DND-41 (cell line): ENCODE measurements around the gene KCNC1.

Experiments used
- ATAC-seq: fragments of 200-7000 bp; cut with Tn5 transposase; 3 replicates; pipeline ENCODE4 v1.9.1; 2021; ENCODE audit warnings: low read depth; ENCODE audit not compliant: insufficient read depth
- DNase-seq: peaks from one replicate; pipeline ENCODE4 v3.0.0-alpha.2; 2020
- H2AFZ ChIP-seq: 2 replicates; pipeline ENCODE4 v1.6.0; 2012; ENCODE audit warnings: low read depth, low read length
- H3K27ac ChIP-seq: 2 replicates; pipeline ENCODE4 v1.5.1; 2012; ENCODE audit warnings: low read length, inconsistent platforms
- H3K27me3 ChIP-seq: fragments of 200-600 bp; sonication (generic); 2 replicates; pipeline ENCODE4 v1.6.0; 2012; ENCODE audit warnings: low read length, mild to moderate bottlenecking, inconsistent platforms; ENCODE audit not compliant: insufficient read depth, poor library complexity
- H3K36me3 ChIP-seq: 2 replicates; pipeline ENCODE4 v1.5.1; 2012; ENCODE audit warnings: low read length, inconsistent platforms; ENCODE audit not compliant: insufficient read depth
- H3K4me1 ChIP-seq: 2 replicates; pipeline ENCODE4 v1.5.1; 2012; ENCODE audit warnings: mild to moderate bottlenecking, low read length; ENCODE audit not compliant: insufficient read depth
- H3K4me2 ChIP-seq: 2 replicates; pipeline ENCODE4 v1.6.0; 2012; ENCODE audit warnings: mild to moderate bottlenecking, moderate library complexity, low read length, inconsistent platforms; ENCODE audit not compliant: insufficient read depth
- H3K4me3 ChIP-seq, 2 experiments: fragments of 200-600 bp in 1 of 2; shearing (Covaris generic) in 1 of 2; 2 replicates each; pipeline ENCODE4 v1.5.1; 2012 to 2016; ENCODE audit warnings: inconsistent platforms in 2 of 2, low read length in 2 of 2, mild to moderate bottlenecking in 2 of 2, low read depth in 1 of 2, moderate library complexity in 1 of 2
- H3K79me2 ChIP-seq: 2 replicates; pipeline ENCODE4 v1.6.0; 2012; ENCODE audit warnings: low read length, inconsistent platforms; ENCODE audit not compliant: insufficient read depth
- H3K9ac ChIP-seq: 2 replicates; pipeline ENCODE4 v1.6.0; 2012; ENCODE audit warnings: low read depth, mild to moderate bottlenecking, inconsistent platforms, low read length, moderate library complexity
- H3K9me3 ChIP-seq: 2 replicates; pipeline ENCODE4 v1.5.1; 2012; ENCODE audit warnings: low read length, moderate library complexity, mild to moderate bottlenecking, inconsistent platforms; ENCODE audit not compliant: insufficient read depth, severe bottlenecking
- H4K20me1 ChIP-seq: 2 replicates; pipeline ENCODE4 v1.6.0; 2012; ENCODE audit warnings: low read length; ENCODE audit not compliant: insufficient read depth
- EZH2 ChIP-seq: IDR thresholded peaks from 3 replicates; pipeline ENCODE4 v1.6.1; 2012; ENCODE audit warnings: borderline replicate concordance, low read depth, mild to moderate bottlenecking, moderate library complexity, low read length, inconsistent platforms; ENCODE audit not compliant: severe bottlenecking
- TF ChIP-seq, protein P1 (sequence below): IDR thresholded peaks from 2 replicates; pipeline ENCODE4 v1.5.1; 2012; ENCODE audit warnings: borderline replicate concordance, low read length, moderate library complexity, mild to moderate bottlenecking; ENCODE audit not compliant: poor library complexity, severe bottlenecking; ENCODE audit errors: extremely low read depth

Gene KCNC1

DNA sequence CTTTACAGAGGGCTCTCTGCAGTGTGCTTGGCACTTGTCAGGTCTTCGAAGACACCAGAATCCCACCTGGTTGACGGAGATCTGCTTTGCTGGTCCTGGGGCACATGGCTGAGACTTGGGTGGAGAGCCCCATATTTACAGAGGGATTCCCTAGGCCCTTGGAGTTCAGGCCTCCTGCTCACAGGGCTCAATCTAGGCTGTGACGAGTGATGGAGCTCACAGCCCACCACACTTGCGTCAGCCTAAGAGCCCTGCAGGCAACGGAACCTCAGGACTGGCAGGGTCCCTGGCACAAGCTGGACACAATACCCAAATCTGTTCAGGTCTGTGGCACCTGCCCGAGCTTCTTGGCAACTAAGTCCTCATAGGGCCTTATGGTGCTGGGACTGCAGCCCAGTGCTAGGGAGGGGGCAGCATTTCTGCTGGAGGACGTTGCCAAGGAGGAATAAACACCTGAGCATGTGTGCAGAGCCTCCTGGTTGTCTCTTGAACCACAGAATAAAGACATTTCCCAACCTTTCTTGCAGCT, 59.1 kb downstream of the KCNC1 start:
- TF ChIP-seq, protein P1, sequence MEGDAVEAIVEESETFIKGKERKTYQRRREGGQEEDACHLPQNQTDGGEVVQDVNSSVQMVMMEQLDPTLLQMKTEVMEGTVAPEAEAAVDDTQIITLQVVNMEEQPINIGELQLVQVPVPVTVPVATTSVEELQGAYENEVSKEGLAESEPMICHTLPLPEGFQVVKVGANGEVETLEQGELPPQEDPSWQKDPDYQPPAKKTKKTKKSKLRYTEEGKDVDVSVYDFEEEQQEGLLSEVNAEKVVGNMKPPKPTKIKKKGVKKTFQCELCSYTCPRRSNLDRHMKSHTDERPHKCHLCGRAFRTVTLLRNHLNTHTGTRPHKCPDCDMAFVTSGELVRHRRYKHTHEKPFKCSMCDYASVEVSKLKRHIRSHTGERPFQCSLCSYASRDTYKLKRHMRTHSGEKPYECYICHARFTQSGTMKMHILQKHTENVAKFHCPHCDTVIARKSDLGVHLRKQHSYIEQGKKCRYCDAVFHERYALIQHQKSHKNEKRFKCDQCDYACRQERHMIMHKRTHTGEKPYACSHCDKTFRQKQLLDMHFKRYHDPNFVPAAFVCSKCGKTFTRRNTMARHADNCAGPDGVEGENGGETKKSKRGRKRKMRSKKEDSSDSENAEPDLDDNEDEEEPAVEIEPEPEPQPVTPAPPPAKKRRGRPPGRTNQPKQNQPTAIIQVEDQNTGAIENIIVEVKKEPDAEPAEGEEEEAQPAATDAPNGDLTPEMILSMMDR = no peak
- TF ChIP-seq EZH2 = no peak
- Histone ChIP-seq H3K4me1 (no peaks in the 10 kb centered on the region), H3K9ac (no peak overlapping the region), H3K9me3 (no peaks in the 10 kb centered on the region), H4K20me1 (peaks cover 3% of the 10 kb centered on the region; the same call in 1 of the 2 replicates), H3K27ac (no peak overlapping the region), H3K4me2 (no peak overlapping the region), H3K79me2 (no peaks in the 10 kb centered on the region), H3K4me3 (no peak overlapping the region), H3K27me3 (no peaks in the 10 kb centered on the region), H3K36me3 (no peaks in the 10 kb centered on the region), H2AFZ (no peak overlapping the region)
- no peak for DNase-seq
- no peak for ATAC-seq

DNA sequence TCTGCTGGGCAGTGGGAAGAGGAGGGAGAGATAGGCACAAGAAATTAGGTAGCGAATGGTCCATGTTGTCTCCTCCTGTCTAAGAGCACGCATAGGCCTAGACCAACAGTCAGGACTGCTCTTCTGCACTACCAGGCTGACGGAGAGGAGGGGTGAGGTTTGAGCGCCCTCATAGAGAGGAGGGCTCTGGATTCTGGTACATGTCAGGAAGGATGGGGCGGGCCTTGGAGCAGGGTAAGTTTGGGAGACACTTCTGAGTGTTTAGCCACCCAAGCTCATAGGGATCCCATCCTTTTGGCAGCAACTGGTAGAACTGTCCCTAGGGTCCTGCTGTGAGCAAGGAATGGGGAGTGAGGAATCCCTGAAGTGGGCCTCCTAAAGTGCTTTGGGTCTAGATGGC, 60.4 kb downstream of the KCNC1 start:
- no peak for DNase-seq
- no peak overlapping the region for H2AFZ ChIP-seq
- H3K4me2 ChIP-seq = no peak overlapping the region
- no peaks in the 10 kb centered on the region for H3K4me1 ChIP-seq
- no peaks in the 10 kb centered on the region for H3K36me3 ChIP-seq
- no peak overlapping the region for H3K9ac ChIP-seq
- no peaks in the 10 kb centered on the region for H3K9me3 ChIP-seq
- peaks cover 3% of the 10 kb centered on the region; the same call in 1 of the 2 replicates for H4K20me1 ChIP-seq
- no peaks in the 10 kb centered on the region for H3K79me2 ChIP-seq
- H3K27me3 ChIP-seq = no peaks in the 10 kb centered on the region
- TF ChIP-seq, protein P1 = no peak
- no peak for TF ChIP-seq EZH2
- H3K4me3 ChIP-seq = no peak overlapping the region
- no peak for ATAC-seq
- no peak overlapping the region for H3K27ac ChIP-seq

DNA sequence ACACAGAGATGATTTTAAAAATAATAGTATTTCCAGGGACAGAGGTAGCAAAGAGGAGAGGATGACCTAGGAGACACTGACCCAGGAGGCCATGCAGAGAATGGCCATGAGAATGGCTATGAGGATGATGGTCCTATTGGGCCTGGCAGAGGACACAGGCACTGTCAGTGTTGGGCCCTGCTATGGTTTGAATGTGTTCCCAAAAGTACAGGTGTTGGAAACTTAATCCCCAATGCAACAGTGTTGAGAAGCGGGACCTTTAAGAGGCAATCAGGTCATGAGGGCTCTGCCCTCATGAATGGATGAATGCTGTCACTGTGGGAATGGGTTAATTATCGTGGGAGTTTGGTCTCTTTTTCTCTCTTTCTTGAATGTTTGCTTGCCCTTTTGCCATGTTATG, 61.6 kb downstream of the KCNC1 start:
- ATAC-seq = no peak
- H2AFZ ChIP-seq = no peak overlapping the region
- H3K79me2 ChIP-seq = no peaks in the 10 kb centered on the region
- no peaks in the 10 kb centered on the region for H3K4me1 ChIP-seq
- no peaks in the 10 kb centered on the region for H3K36me3 ChIP-seq
- no peak for DNase-seq
- no peak for TF ChIP-seq EZH2
- TF ChIP-seq, protein P1 = no peak
- no peaks in the 10 kb centered on the region for H3K27me3 ChIP-seq
- no peak overlapping the region for H3K4me3 ChIP-seq
- no peak overlapping the region for H3K4me2 ChIP-seq
- H3K9ac ChIP-seq = no peak overlapping the region
- no peaks in the 10 kb centered on the region for H3K9me3 ChIP-seq
- H4K20me1 ChIP-seq = peaks cover 3% of the 10 kb centered on the region; the same call in 1 of the 2 replicates
- H3K27ac ChIP-seq = no peak overlapping the region

DNA sequence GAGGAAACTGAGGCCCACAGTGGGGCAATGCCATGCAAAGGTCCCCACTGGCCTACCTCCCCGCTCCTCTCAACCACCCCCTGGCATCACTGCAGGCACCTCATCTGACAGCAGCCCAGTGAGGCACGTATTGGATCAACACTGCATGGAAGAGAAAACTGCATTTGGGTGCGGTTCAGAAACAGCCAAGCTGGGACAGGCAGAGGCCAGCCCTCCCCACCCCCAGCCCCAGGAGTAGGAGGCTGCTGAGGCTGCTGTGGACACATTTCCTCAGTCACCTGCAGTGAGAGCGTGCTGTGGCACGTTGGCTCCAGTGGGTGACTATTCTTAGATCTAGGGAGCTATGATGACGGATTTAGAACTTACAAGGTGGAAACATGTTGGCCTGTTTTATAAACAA, 63.7 kb downstream of the KCNC1 start:
- Histone ChIP-seq H3K27ac (no peak overlapping the region), H3K9ac (no peak overlapping the region), H3K36me3 (no peaks in the 10 kb centered on the region), H3K4me1 (no peaks in the 10 kb centered on the region), H3K4me3 (no peak overlapping the region), H2AFZ (no peak overlapping the region), H3K79me2 (no peaks in the 10 kb centered on the region), H3K9me3 (no peaks in the 10 kb centered on the region), H4K20me1 (peaks cover 3% of the 10 kb centered on the region; the same call in 1 of the 2 replicates), H3K27me3 (no peaks in the 10 kb centered on the region), H3K4me2 (no peak overlapping the region)
- no peak for DNase-seq
- ATAC-seq = no peak
- TF ChIP-seq EZH2 = no peak
- TF ChIP-seq, protein P1 = no peak
